K562 treated with DMSO at 1 percent for 24 hours (cell line): Measurements from ENCODE around the gene MATK. TPM values are rescaled to one million over a fixed set of nuclear protein-coding genes. Genes with fewer than 3 reads are reported as not detected.

ENCODE experiments used
- total RNA-seq: library from RNA; unstranded; fragments of 300-600 nt; gene quantifications from 2 replicates; pipeline ENCODE4 v1.2.3, GENCODE V29; 2022; ENCODE audit warnings: low read depth; ENCODE audit not compliant: insufficient read depth

Gene MATK
- 8.7 and 9.7 TPM in 2 replicates for total RNA-seq

GRCh38 chr19:3785938-3786824, at the start of gene MATK:
TSS of gene MATK (minus strand) at chr19:3786381. CDS start at chr19:3785135, 1,246 bp downstream.

GRCh38 chr19:3771906-3772455, 14.2 kb downstream of the MATK start, which contains the start of gene RAX2:
TSS of gene RAX2 (minus strand) at chr19:3772228. CDS start at chr19:3771742, 486 bp downstream.

GRCh38 chr19:3762501-3763459, 23.4 kb downstream of the MATK start, which contains the start of gene MRPL54:
TSS of gene MRPL54 (plus strand) at chr19:3762682. CDS start at chr19:3762701, 19 bp downstream.

GRCh38 chr19:3761382-3762129, 24.6 kb downstream of the MATK start, which contains the start of gene APBA3:
TSS of gene APBA3 (minus strand) at chr19:3761692. CDS start at chr19:3760264, 1,428 bp downstream.

Other genes with a start within 250 kb of the MATK start
- gene TEKTIP1, start 247.2 kb downstream of the MATK start, total RNA-seq: not detected in 2 replicates
- gene MFSD12, start 228.8 kb downstream of the MATK start, total RNA-seq: 162 and 181 TPM in 2 replicates
- 267 and 277 TPM in 2 replicates for gene HMG20B, start 213.4 kb downstream of the MATK start, total RNA-seq
- gene GIPC3, start 200.9 kb downstream of the MATK start, total RNA-seq: 2.8 and 3.8 TPM in 2 replicates
- gene TBXA2R, start 179.5 kb downstream of the MATK start, total RNA-seq: 22.2 and 25.4 TPM in 2 replicates
- gene CACTIN, start 159.6 kb downstream of the MATK start, total RNA-seq: 44.0 and 47.1 TPM in 2 replicates
- gene PIP5K1C, start 85.9 kb downstream of the MATK start, total RNA-seq: 41.6 and 42.5 TPM in 2 replicates
- gene TJP3, start 78.0 kb downstream of the MATK start, total RNA-seq: 6.8 and 7.5 TPM in 2 replicates
- gene APBA3, start 24.7 kb downstream of the MATK start, total RNA-seq: 35.5 and 39.2 TPM in 2 replicates
- gene MRPL54, start 23.7 kb downstream of the MATK start, total RNA-seq: 60.1 and 66.3 TPM in 2 replicates
- gene RAX2, start 14.2 kb downstream of the MATK start, total RNA-seq: not detected in 2 replicates
- gene ZFR2, start 82.7 kb upstream of the MATK start, total RNA-seq: not detected in 2 replicates
- gene ATCAY, start 94.3 kb upstream of the MATK start, total RNA-seq: not detected in 2 replicates
- not detected in 2 replicates for gene NMRK2, start 146.7 kb upstream of the MATK start, total RNA-seq
- 123 and 133 TPM in 2 replicates for gene DAPK3, start 184.7 kb upstream of the MATK start, total RNA-seq
- gene EEF2, start 199.1 kb upstream of the MATK start, total RNA-seq: 4,377 and 5,020 TPM in 2 replicates
- gene PIAS4, start 221.4 kb upstream of the MATK start, total RNA-seq: 32.2 and 36.5 TPM in 2 replicates